Body of pancreas (tissue), 4 donors: Measurements from ENCODE around the gene TSSK2. TPM values are rescaled to one million over a fixed set of nuclear protein-coding genes. Genes with fewer than 3 reads are reported as not detected.

Experiments used
- ATAC-seq: fragments of 150-250 bp; one replicate; pipeline ENCODE4 v1.9.1; 2016
- DNase-seq, 4 donors: peaks; one replicate each; pipeline ENCODE4 v3.0.0-alpha.2; 2019
- H3K27ac ChIP-seq, 4 donors: fragments of 200-600 bp; sonication (generic); 1 replicate in 3 of 4; 2 replicates in 1 of 4; pipeline versions ENCODE4 v1.5.1 to v1.6.1; 2016 to 2019; ENCODE audit warnings: mild to moderate bottlenecking in 1 of 4, mixed read lengths in 1 of 4, moderate library complexity in 1 of 4
- H3K27me3 ChIP-seq, 2 donors: fragments of 200-600 bp; sonication (generic); one replicate each; pipeline ENCODE4 v1.6.0; 2016; ENCODE audit warnings: mild to moderate bottlenecking in 1 of 2
- H3K36me3 ChIP-seq, 2 donors: fragments of 200-600 bp; sonication (generic); replicated peaks in 1 of 2; 2 replicates each; pipeline ENCODE4 v1.5.1; 2016; ENCODE audit warnings: low read depth in 2 of 2; ENCODE audit not compliant: insufficient read depth in 1 of 2
- H3K4me1 ChIP-seq: fragments of 200-600 bp; sonication (generic); one replicate; pipeline ENCODE4 v1.6.0; 2016
- H3K4me3 ChIP-seq, 2 donors: fragments of 200-600 bp; sonication (generic); 1 replicate in 1 of 2; 2 replicates in 1 of 2; pipeline ENCODE4 v1.5.1; 2016 to 2019
- H3K9me3 ChIP-seq, 3 donors: fragments of 200-600 bp; sonication (generic); 1 replicate in 2 of 3; 2 replicates in 1 of 3; pipeline ENCODE4 v1.5.1; 2016
- CTCF ChIP-seq, 7 experiments: fragments of 450-650 bp in 4 of 7; fragments of 200-600 bp in 3 of 7; sonication (generic) in 3 of 7; IDR thresholded peaks; one replicate each; pipeline ENCODE4 v1.5.1; 2016 to 2019; ENCODE audit warnings: antibody characterized with exemption in 7 of 7
- POLR2A ChIP-seq, 3 donors: fragments of 450-650 bp; IDR thresholded peaks; one replicate each; pipeline ENCODE4 v1.6.1; 2016; ENCODE audit warnings: antibody characterized with exemption in 3 of 3, mild to moderate bottlenecking in 2 of 3
- WGBS, 2 donors: methylation state at CpG; one replicate each; pipeline ENCODE4 v1.1.5; 2017; 5-methylcytosine and 5-hydroxymethylcytosine counted together
- intact Hi-C: fragments of 100-400 bp; cut with DNase I; formaldehyde crosslinking; loops from one replicate; pipeline ENCODE4 v1.15.1; 2023
- total RNA-seq, 2 donors: library from RNA; depleted of rRNA; stranded (reverse); fragments of >200 nt; gene quantifications; one replicate each; pipeline ENCODE4 v1.1.0, GENCODE V29; 2016

The TSSK2 gene
- total RNA-seq, 2 donors from 2014 or later = 0.33 TPM; not detected in 1

GRCh38 chr22:19090183-19090582 lies 40.9 kb upstream of the TSSK2 start:
- ATAC-seq (no peak), DNase-seq (no peak)
- Histone ChIP-seq H3K4me3 (no peak overlapping the region), H3K27me3 (no peaks in the 10 kb centered on the region), H3K36me3 (no peaks in the 10 kb centered on the region), H3K9me3 (no peaks in the 10 kb centered on the region), H3K4me1 (peaks cover 17% of the 10 kb centered on the region), H3K27ac (no peak overlapping the region)
- WGBS, 2 donors = 68 to 80% methylated on average over 2 of the region's 2 CpGs
- intact Hi-C loops = no loop called here
- no peak for TF ChIP-seq POLR2A (IDR thresholded peaks at IDR 0.05)
- TF ChIP-seq CTCF (IDR thresholded peaks at IDR 0.05) = no peak

- intact Hi-C loops = no loop called here
- Histone ChIP-seq H3K4me3 (no peak overlapping the region), H3K9me3 (no peaks in the 10 kb centered on the region), H3K27ac (no peak overlapping the region), H3K36me3 (no peaks in the 10 kb centered on the region), H3K4me1 (peaks cover 13% of the 10 kb centered on the region), H3K27me3 (no peaks in the 10 kb centered on the region)
- TF ChIP-seq POLR2A (IDR thresholded peaks at IDR 0.05) = no peak
- TF ChIP-seq CTCF (IDR thresholded peaks at IDR 0.05) = no peak
- 49 to 77% methylated on average over 3 of the region's 3 CpGs for WGBS, 2 donors
- no peak for ATAC-seq
- no peak for DNase-seq
Measured at GRCh38 chr22:19090586-19091127, 40.5 kb upstream of the TSSK2 start.

- TF ChIP-seq CTCF (IDR thresholded peaks at IDR 0.05) (no peak), POLR2A (IDR thresholded peaks at IDR 0.05) (no peak)
- no peak overlapping the region for H3K27ac ChIP-seq
- WGBS, 2 donors = 82 to 93% methylated on average over 2 to 4 of the region's 4 CpGs
- intact Hi-C loops = no loop called here
- DNase-seq (no peak), ATAC-seq (no peak)
- H3K4me1 ChIP-seq = peaks cover 6% of the 10 kb centered on the region
- no peak overlapping the region for H3K4me3 ChIP-seq
- no peaks in the 10 kb centered on the region for H3K9me3 ChIP-seq
- no peaks in the 10 kb centered on the region for H3K27me3 ChIP-seq
- H3K36me3 ChIP-seq = no peaks in the 10 kb centered on the region
Measured at GRCh38 chr22:19092725-19093124, 38.4 kb upstream of the TSSK2 start.

GRCh38 chr22:19094393-19094997 lies 36.6 kb upstream of the TSSK2 start:
- Histone ChIP-seq H3K36me3 (no peaks in the 10 kb centered on the region), H3K27ac (no peak overlapping the region), H3K27me3 (no peaks in the 10 kb centered on the region), H3K4me3 (no peak overlapping the region), H3K4me1 (peaks cover 24% of the 10 kb centered on the region), H3K9me3 (no peaks in the 10 kb centered on the region)
- 93 to 95% methylated on average over 4 of the region's 4 CpGs for WGBS, 2 donors
- no peak for ATAC-seq
- intact Hi-C loops = no loop called here
- TF ChIP-seq POLR2A (IDR thresholded peaks at IDR 0.05) (no peak), CTCF (IDR thresholded peaks at IDR 0.05) (no peak)
- no peak for DNase-seq

GRCh38 chr22:19096555-19096954 lies 34.6 kb upstream of the TSSK2 start:
- no peak for ATAC-seq
- Histone ChIP-seq H3K27ac (peak overlapping the region in 3 of 4 donors; percentile 66 to 82 (median 80)), H3K4me1 (peaks cover 38% of the 10 kb centered on the region), H3K4me3 (no peak overlapping the region), H3K36me3 (no peaks in the 10 kb centered on the region), H3K27me3 (no peaks in the 10 kb centered on the region), H3K9me3 (no peaks in the 10 kb centered on the region)
- intact Hi-C loops = no loop called here
- no peak for TF ChIP-seq CTCF (IDR thresholded peaks at IDR 0.05)
- TF ChIP-seq POLR2A (IDR thresholded peaks at IDR 0.05) = no peak
- DNase-seq = no peak
- WGBS, 2 donors = 93 to 100% methylated on average over 1 of the region's 1 CpG
